Pancreas (tissue), 10 donors: ENCODE results near the gene DHRS9. TPM values are rescaled to one million over a fixed set of nuclear protein-coding genes. Genes with fewer than 3 reads are reported as not detected.
A peak's percentile ranks its signal among the peaks of the same experiment; 100 is the strongest.
"Not testable (repeated sequence)": the region's sequence is repeated elsewhere in the genome, so short reads cannot be mapped to it uniquely, and the experiment has no call there.

Experiments used
- ATAC-seq, 4 donors: fragments of 200-7000 bp; cut with Tn5 transposase; one replicate each; pipeline versions ENCODE4 v1.8.0 to v1.9.1; 2020; ENCODE audit warnings: mild to moderate bottlenecking in 4 of 4, moderate library complexity in 4 of 4
- DNase-seq, 6 donors: peaks; one replicate each; pipeline ENCODE4 v3.0.0-alpha.2; 2020
- FAIRE-seq: peaks from 2 replicates; lab custom pipeline; 2012; peaks lifted over from hg19 to GRCh38; lab: Jason Lieb, UNC
- H3K27ac ChIP-seq, 4 donors: fragments of 200-600 bp; sonication (generic); 1 replicate in 3 of 4; 2 replicates in 1 of 4; pipeline versions ENCODE4 v1.5.0 to v1.8.0; 2020
- H3K27me3 ChIP-seq, 4 donors: fragments of 200-600 bp; one replicate each; pipeline ENCODE4 v1.8.0; 2021
- H3K36me3 ChIP-seq, 3 donors: fragments of 200-600 bp; sonication (generic) in 1 of 3; one replicate each; pipeline versions ENCODE4 v1.5.0 to v1.8.0; 2020 to 2021
- H3K4me1 ChIP-seq, 3 donors: fragments of 200-600 bp; one replicate each; pipeline ENCODE4 v1.8.0; 2021
- H3K4me3 ChIP-seq, 4 donors: fragments of 200-600 bp; sonication (generic) in 2 of 4; one replicate each; pipeline versions ENCODE4 v1.5.0 to v1.8.0; 2020 to 2021
- H3K9me3 ChIP-seq, 4 donors: fragments of 200-600 bp; one replicate each; pipeline ENCODE4 v1.8.0; 2021
- WGBS, 2 donors: extraction: QIAGEN DNeasy Blood & Tissue Kit; methylation state at CpG; one replicate each; pipeline ENCODE4 v1.1.7; 2013; 5-methylcytosine and 5-hydroxymethylcytosine counted together
- intact Hi-C, 3 donors: fragments of 100-400 bp; cut with DNase I; formaldehyde crosslinking; loops; one replicate each; pipeline versions ENCODE4 v1.11.1 to v1.14.2; 2022
- polyA plus RNA-seq, 2 donors: library from polyadenylated mRNA; stranded (reverse); fragments of 200-250 nt; gene quantifications; one replicate each; pipeline ENCODE4 v1.2.3, GENCODE V29; 2013
- total RNA-seq, 6 donors: library from RNA; stranded (reverse); fragmentation: NEBNext Ultra II Directional in 4 of 6; extraction: Animal tissue kit (Norgen Biotek cat#: 25700) in 4 of 6; gene quantifications; one replicate each; pipeline versions ENCODE4 v1.2.1 to v1.2.4, GENCODE V29; 2021 to 2023
- TF ChIP-seq, protein P1 (sequence below), 4 donors: fragments of 200-600 bp; sonication (generic) in 3 of 4; IDR thresholded peaks; one replicate each; pipeline versions ENCODE4 v1.5.0 to v1.8.0; 2021; ENCODE audit warnings: antibody characterized with exemption in 4 of 4
- donor health status: healthy with polysubstance abuse.
- donor health status: DM: no; HTN: no; CAD: no; lungs with moderate emphysema.
- donor health status: DM: no; HTN: no; CAD: no.
- donor health status: control.
- donor health status: control.
- donor health status: Bipolar disorder and iron deficiency.
- donor health status: DM: yes; HTN: yes; CAD: no.
- donor health status: DM: no; HTN: no; CAD: no.
- donor health status: DM: no; HTN: no; CAD: no.
- donor health status: DM: yes; HTN: yes; CAD: no.

Gene DHRS9
- total and polyA plus RNA-seq, 8 donors = 0.12 to 3.4 (median 0.40) TPM; not detected in 1

- Histone ChIP-seq H3K27me3 (no peaks in the 10 kb centered on the region), H3K27ac (no peak overlapping the region), H3K36me3 (no peaks in the 10 kb centered on the region), H3K4me1 (no peaks in the 10 kb centered on the region), H3K4me3 (no peak overlapping the region), H3K9me3 (no peaks in the 10 kb centered on the region)
- intact Hi-C loops = no loop called here
- DNase-seq (no peak), FAIRE-seq (no peak), ATAC-seq (no peak)
- TF ChIP-seq, protein P1, sequence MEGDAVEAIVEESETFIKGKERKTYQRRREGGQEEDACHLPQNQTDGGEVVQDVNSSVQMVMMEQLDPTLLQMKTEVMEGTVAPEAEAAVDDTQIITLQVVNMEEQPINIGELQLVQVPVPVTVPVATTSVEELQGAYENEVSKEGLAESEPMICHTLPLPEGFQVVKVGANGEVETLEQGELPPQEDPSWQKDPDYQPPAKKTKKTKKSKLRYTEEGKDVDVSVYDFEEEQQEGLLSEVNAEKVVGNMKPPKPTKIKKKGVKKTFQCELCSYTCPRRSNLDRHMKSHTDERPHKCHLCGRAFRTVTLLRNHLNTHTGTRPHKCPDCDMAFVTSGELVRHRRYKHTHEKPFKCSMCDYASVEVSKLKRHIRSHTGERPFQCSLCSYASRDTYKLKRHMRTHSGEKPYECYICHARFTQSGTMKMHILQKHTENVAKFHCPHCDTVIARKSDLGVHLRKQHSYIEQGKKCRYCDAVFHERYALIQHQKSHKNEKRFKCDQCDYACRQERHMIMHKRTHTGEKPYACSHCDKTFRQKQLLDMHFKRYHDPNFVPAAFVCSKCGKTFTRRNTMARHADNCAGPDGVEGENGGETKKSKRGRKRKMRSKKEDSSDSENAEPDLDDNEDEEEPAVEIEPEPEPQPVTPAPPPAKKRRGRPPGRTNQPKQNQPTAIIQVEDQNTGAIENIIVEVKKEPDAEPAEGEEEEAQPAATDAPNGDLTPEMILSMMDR (IDR thresholded peaks at IDR 0.05) = no peak
- WGBS, 2 donors = 61 to 62% methylated on average over 4 of the region's 4 CpGs
Measured at GRCh38 chr2:169119123-169119760, 49.9 kb downstream of the DHRS9 start.

DNA sequence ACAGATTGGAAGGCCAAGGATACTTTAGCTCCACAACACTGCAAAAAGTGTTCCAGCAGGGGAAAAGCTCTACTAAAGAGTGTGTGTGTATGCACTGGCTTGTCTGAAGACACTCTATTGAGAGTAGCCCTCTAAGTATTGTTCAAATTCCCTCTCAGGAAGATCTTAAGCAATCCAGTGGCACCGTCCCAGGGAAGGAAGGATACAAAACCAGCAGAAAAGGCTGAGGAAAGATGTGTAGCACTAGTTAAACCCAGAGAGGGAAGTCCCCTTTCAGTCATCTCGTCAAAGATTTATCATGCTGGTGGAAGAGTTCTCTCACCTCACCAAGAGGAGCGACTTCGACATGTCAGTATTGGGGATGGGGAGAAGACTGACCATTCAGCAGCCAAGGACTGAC is 50.5 kb downstream of the DHRS9 start:
- Histone ChIP-seq H3K4me3 (no peak overlapping the region), H3K27me3 (no peaks in the 10 kb centered on the region), H3K9me3 (no peaks in the 10 kb centered on the region), H3K4me1 (no peaks in the 10 kb centered on the region), H3K36me3 (no peaks in the 10 kb centered on the region), H3K27ac (no peak overlapping the region)
- TF ChIP-seq, protein P1 (IDR thresholded peaks at IDR 0.05) = no peak
- no peak for FAIRE-seq
- no peak for DNase-seq
- intact Hi-C loops = no loop called here
- no peak for ATAC-seq
- 81 to 86% methylated on average over 4 of the region's 4 CpGs for WGBS, 2 donors

DNA sequence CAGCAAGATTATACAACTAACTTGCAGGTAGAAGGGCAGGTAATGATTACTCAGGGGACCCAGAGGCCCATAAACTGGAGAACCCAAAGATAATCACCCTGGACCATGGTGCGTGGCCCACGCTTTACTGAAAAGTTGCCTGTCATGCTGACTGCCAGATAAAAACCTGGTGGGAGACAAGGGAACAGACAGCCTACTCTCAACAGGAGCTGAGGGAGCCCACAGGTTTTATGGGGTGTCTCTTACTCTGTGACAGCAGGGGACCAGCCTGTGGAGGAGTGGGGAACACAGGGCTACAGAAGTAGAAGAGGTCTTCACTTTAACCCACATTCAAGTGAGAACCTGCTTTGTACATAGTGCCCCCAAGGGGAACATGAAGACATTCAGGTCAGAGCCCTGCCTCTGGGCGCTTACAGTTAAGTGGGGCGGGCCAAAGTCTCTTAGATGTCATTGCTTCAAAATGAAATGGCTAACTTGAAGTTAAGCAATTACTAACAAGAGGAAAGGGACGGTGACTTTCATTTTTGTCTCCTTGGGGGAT is 60.4 kb downstream of the DHRS9 start:
- ATAC-seq = no peak

GRCh38 chr2:169131587-169132512 is 62.5 kb downstream of the DHRS9 start:
- no peaks in the 10 kb centered on the region for H3K4me1 ChIP-seq
- TF ChIP-seq, protein P1 (IDR thresholded peaks at IDR 0.05) = peak; percentile 72 to 86 (median 76)
- no peak for DNase-seq
- peak; percentile 89 for FAIRE-seq
- H3K4me3 ChIP-seq = no peak overlapping the region
- H3K9me3 ChIP-seq = no peaks in the 10 kb centered on the region
- WGBS, 2 donors = 25 to 31% methylated on average over 9 of the region's 9 CpGs
- ATAC-seq = peak in 3 of 4 donors; percentile 72 to 92 (median 91)
- H3K27ac ChIP-seq = no peak overlapping the region
- no peaks in the 10 kb centered on the region for H3K36me3 ChIP-seq
- no peaks in the 10 kb centered on the region for H3K27me3 ChIP-seq
- intact Hi-C loops = no loop called here

More for the DNA sequence above, 60.4 kb downstream of the DHRS9 start:
- TF ChIP-seq, protein P1 (IDR thresholded peaks at IDR 0.05) = no peak
- no peaks in the 10 kb centered on the region for H3K27me3 ChIP-seq
- H3K9me3 ChIP-seq = no peaks in the 10 kb centered on the region
- H3K4me3 ChIP-seq = no peak overlapping the region
- intact Hi-C loops = no loop called here
- H3K27ac ChIP-seq = no peak overlapping the region
- DNase-seq = no peak
- 82 to 92% methylated on average over 5 of the region's 5 CpGs for WGBS, 2 donors
- H3K36me3 ChIP-seq = no peaks in the 10 kb centered on the region
- H3K4me1 ChIP-seq = no peaks in the 10 kb centered on the region
- no peak for FAIRE-seq

GRCh38 chr2:169134272-169134671 is 64.9 kb downstream of the DHRS9 start:
- FAIRE-seq, DNase-seq, H3K4me1 ChIP-seq, H3K9me3 ChIP-seq, ATAC-seq, H3K4me3 ChIP-seq, H3K27ac ChIP-seq, H3K36me3 ChIP-seq, H3K27me3 ChIP-seq, intact Hi-C loops: not testable (repeated sequence)
- 70 to 82% methylated on average over 6 of the region's 6 CpGs for WGBS, 2 donors

- H3K27ac ChIP-seq, H3K4me3 ChIP-seq, H3K27me3 ChIP-seq, DNase-seq, intact Hi-C loops, FAIRE-seq, H3K4me1 ChIP-seq, ATAC-seq, H3K9me3 ChIP-seq, H3K36me3 ChIP-seq: not testable (repeated sequence)
- WGBS, 2 donors = 66 to 81% methylated on average over 4 to 5 of the region's 5 CpGs
Measured at GRCh38 chr2:169136428-169136827, 67.1 kb downstream of the DHRS9 start.
